RWPE1 (cell line): ENCODE measurements around the gene JADE2.
"Not testable (repeated sequence)": the region's sequence is repeated elsewhere in the genome, so short reads cannot be mapped to it uniquely, and the experiment has no call there.

Experiments used
- CTCF ChIA-PET: fragments of 350-600 bp; sonication (Branson Sonifier 250); formaldehyde crosslinking; extraction: SDS; loops from one replicate; lab custom pipeline; 2021; lab: Yijun Ruan, JAX
- POLR2A ChIA-PET: fragments of 400-600 bp; formaldehyde crosslinking; extraction: SDS; loops from one replicate; lab custom pipeline; 2020; ENCODE audit warnings: antibody characterized with exemption; ENCODE audit not compliant: low non-redundant PET; lab: Yijun Ruan, JAX
- DNase-seq: peaks from one replicate; pipeline ENCODE4 v3.0.0; 2012; ENCODE audit warnings: low spot score
- H3K27ac ChIP-seq: fragments of 450-650 bp; 2 replicates; pipeline ENCODE4 v1.5.1; 2017
- TF ChIP-seq, protein P1 (sequence below): fragments of 450-650 bp; conservative IDR thresholded peaks from 2 replicates; pipeline ENCODE4 v1.5.1; 2017; ENCODE audit warnings: low read depth, mild to moderate bottlenecking

The JADE2 gene

DNA sequence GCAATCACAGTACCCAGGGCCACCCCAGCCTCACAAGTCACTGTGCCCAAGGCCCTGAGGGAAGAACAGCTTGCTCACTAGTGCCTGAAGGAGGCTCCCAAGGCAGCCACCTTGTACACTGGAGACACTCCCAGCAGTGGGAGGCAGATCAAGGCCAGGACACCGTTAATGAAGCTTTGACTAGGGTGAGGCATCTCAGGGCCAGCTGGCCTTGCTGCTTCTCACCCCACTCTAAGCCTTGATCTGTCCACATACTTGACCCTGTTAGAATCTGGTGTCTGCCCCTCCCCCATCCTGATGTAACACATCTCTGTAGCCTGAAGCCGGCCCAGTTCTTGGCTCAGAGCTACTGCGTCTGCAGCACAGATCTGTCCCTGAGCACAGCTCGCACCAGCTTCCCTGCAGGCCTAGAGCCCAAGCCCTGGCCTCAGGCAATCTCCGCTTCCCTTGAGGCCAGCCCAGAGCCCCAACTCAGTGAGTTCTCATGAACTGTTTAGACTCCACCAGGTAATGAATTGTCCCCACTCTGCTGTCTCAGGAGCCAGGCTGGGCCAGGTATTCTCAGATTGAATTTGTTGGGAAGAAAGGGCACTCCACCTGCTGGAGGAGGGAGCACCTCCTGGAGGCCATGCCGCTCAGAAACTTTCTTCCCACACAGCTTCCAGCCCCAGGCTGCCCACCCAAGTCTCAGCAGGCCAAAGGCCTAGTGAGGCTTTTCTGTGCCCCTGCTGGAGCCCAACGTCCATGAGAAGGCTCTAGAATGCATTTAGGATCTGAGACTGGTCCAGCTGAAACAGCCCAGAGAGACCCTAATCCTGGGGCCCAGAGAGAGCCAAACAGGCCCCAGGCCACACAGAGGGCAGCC lies 13.4 kb upstream of the JADE2 start:
- CTCF ChIA-PET: interaction anchor here (0.5 to 2.3 kb wide), 8 partner anchors 11 to 212 kb away, joined by 3 to 12 read pairs (median 4); partner anchors contain the start of gene CDKN2AIPNL
- TF ChIP-seq, protein P1, sequence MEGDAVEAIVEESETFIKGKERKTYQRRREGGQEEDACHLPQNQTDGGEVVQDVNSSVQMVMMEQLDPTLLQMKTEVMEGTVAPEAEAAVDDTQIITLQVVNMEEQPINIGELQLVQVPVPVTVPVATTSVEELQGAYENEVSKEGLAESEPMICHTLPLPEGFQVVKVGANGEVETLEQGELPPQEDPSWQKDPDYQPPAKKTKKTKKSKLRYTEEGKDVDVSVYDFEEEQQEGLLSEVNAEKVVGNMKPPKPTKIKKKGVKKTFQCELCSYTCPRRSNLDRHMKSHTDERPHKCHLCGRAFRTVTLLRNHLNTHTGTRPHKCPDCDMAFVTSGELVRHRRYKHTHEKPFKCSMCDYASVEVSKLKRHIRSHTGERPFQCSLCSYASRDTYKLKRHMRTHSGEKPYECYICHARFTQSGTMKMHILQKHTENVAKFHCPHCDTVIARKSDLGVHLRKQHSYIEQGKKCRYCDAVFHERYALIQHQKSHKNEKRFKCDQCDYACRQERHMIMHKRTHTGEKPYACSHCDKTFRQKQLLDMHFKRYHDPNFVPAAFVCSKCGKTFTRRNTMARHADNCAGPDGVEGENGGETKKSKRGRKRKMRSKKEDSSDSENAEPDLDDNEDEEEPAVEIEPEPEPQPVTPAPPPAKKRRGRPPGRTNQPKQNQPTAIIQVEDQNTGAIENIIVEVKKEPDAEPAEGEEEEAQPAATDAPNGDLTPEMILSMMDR: no peak; the same call in 1 of the 2 replicates
- POLR2A ChIA-PET: interaction anchor here (1.1 kb wide), 1 partner anchor 101 kb away, joined by 3 read pairs; the partner anchor contains the start of gene CDKN2AIPNL
- peak; percentile 35 for DNase-seq
- H3K27ac ChIP-seq: peak overlapping the region; percentile 84

DNA sequence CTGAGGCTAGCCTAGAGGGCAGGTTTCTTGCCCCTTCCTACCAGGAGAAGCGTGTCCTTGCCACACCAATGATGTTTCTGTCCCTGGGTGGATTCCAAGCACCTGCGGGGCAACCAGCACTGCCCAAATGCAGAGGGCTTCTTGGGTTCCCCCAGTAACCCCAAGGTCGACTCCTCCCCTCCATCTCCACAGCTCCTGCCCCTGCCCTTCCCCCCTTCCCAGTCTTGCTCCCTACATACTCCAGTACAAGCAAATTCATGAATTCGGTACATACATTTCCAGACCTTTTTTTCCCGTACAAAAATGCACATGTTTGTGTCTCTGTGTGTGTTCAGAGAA lies 12.8 kb upstream of the JADE2 start:
- CTCF ChIA-PET: interaction anchor here (0.5 to 2.3 kb wide), 5 partner anchors 11 to 212 kb away, joined by 3 to 12 read pairs (median 3); no protein-coding TSS in a partner anchor
- POLR2A ChIA-PET: no interaction called here
- peak overlapping the region; percentile 84 for H3K27ac ChIP-seq

DNA sequence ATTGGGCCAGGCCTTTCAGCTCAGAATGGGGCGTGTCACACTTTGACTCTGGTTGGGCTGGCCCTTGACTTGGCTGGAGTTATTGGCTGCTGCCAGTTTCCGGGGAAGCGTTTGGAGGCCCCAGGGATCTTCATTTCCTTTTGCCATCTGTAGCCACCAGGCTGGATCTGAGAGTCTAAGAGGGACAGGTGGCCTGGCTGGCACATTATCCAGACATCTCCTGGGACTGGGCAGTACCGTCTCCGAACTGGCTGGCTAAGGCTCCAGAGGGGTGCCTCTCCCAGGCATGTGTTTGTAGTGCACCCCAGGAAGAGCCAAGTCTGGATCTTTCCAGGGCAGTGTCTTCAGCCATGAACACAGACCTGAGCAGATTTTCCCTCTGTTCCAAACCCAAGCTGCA lies 9.7 kb upstream of the JADE2 start:
- no peak for DNase-seq
- ChIA-PET CTCF (no interaction called here), POLR2A (no interaction called here)

More for the DNA sequence above, 12.8 kb upstream of the JADE2 start:
- TF ChIP-seq, protein P1: no peak
- no peak for DNase-seq

DNA sequence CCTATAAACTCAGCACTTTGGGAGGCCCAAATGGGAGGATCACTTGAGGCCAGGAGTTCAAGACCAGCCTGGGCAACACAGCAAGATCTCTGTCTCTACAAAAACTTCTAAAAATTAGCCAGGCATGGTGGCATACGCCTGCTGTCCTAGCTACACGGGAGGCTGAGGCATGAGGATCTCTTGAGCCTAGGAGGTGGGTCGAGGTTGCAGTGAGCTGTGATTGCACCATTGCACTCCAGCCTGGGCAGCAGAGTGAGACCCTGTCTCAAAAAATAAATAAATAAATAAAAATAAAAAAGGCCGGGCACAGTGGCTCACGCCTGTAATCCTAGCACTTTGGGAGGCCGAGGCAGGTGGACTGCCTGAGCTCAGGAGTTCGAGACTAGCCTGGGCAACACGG lies 8.5 kb upstream of the JADE2 start:
- DNase-seq, POLR2A ChIA-PET, H3K27ac ChIP-seq: not testable (repeated sequence)
- CTCF ChIA-PET: interaction anchor here (0.6 kb wide), 1 partner anchor 11 kb away, joined by 3 read pairs; no protein-coding TSS in a partner anchor

More for the DNA sequence above, 9.7 kb upstream of the JADE2 start:
- TF ChIP-seq, protein P1: no peak
- H3K27ac ChIP-seq: peak overlapping the region; percentile 18; the same call in 1 of the 2 replicates

DNA sequence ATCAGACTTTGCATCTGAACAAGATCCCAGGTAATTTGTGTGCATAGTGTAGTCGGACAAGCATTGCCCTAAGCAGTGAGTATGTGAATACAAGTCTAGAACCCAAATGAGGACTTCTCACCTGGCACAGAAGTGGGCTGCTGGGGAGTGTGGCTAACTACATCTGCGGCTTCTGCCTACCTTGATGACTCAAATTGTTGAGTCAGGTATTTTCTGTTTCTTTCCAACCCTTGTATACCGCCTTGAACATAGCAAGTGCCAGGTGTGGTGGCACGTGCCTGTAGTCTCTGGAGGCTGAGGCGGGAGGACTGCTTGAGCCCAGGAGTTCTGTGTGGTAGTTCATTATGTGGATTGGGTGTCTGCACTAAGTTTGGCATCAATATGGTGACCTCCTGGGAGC lies 7.9 kb upstream of the JADE2 start:
- no peak overlapping the region for H3K27ac ChIP-seq
- DNase-seq: no peak
- TF ChIP-seq, protein P1: no peak
- CTCF ChIA-PET: no interaction called here
- POLR2A ChIA-PET: no interaction called here

DNA sequence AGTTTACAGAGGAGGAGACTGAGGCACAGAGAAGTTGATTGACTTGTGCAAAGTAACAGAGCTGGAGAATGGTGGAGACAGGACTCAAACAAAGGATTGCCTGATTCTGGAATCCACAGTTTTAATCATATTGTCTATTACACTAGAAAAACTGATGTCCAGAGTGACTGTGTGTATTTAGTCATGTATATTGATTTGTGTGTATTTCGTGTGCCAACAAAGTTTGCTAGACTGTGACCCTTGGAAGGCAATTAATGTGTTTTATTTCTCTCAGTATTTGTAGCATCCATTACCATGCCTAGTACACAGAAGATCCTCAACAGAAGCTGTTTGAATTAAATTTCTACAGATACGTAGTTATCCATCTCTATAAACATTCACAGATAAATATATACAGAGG lies 5.5 kb upstream of the JADE2 start:
- CTCF ChIA-PET: interaction anchor here (0.7 to 0.8 kb wide), 2 partner anchors 78 to 128 kb away, joined by 3 read pairs; no protein-coding TSS in a partner anchor
- no peak for DNase-seq
- TF ChIP-seq, protein P1: no peak
- POLR2A ChIA-PET: no interaction called here
- H3K27ac ChIP-seq: no peak overlapping the region

DNA sequence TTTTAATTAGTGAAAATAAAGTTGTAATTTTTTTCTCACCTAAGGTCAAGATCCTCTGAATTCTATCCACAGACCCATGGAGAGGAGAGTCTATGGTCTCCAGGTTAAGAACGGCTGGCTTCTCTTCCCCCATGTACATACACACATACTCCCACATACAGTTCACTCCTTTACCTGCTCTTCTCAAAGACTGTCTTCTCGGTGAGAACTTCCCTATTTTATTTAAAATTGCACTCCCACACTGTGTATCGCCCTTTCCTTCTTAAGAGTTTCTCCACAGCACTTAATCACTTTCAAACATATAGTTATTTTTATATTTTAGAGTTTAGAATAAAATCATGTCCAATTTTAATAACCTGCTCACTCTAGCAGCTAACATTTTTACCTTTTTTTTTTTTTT lies 3.6 kb upstream of the JADE2 start:
- ChIA-PET POLR2A (no interaction called here), CTCF (interaction anchor here (0.6 to 3.1 kb wide), 2 partner anchors 10 to 337 kb away, joined by 3 to 12 read pairs; no protein-coding TSS in a partner anchor)
- TF ChIP-seq, protein P1: no peak
- DNase-seq: no peak
- no peak overlapping the region for H3K27ac ChIP-seq
